Stimulated activated naive CD8-positive, alpha-beta T cell treated with anti-CD3 and anti-CD28 coated beads, Interleukin-15, Interleukin-2, amounts not matched to agents 100 U/mL and 50 U/mL, for 24 hours (primary cell): ENCODE data around the gene CREG2.
A peak's percentile ranks its signal among the peaks of the same experiment; 100 is the strongest.
"Not testable (repeated sequence)": the region's sequence is repeated elsewhere in the genome, so short reads cannot be mapped to it uniquely, and the experiment has no call there.

Source experiments
- ATAC-seq: fragments of 150-1000 bp; cut with Tn5 transposase; one replicate; pipeline ENCODE4 v1.10.0; 2021
- DNase-seq: peaks from one replicate; pipeline ENCODE4 v3.0.0; 2021

Gene CREG2

GRCh38 chr2:101341901-101342624 is 45.2 kb downstream of the CREG2 start:
- DNase-seq (peak; percentile 82), ATAC-seq (peak; percentile 49)

- DNase-seq (peak; percentile 59), ATAC-seq (no peak)
Measured at GRCh38 chr2:101341421-101341820, 45.9 kb downstream of the CREG2 start.

- DNase-seq (no peak), ATAC-seq (no peak)
Measured at GRCh38 chr2:101340141-101340551, 47.2 kb downstream of the CREG2 start.

GRCh38 chr2:101339266-101339880 is 47.9 kb downstream of the CREG2 start:
- no peak for ATAC-seq

GRCh38 chr2:101337877-101338276 is 49.4 kb downstream of the CREG2 start:
- DNase-seq (no peak), ATAC-seq (no peak)

More at GRCh38 chr2:101339266-101339880, 47.9 kb downstream of the CREG2 start:
- DNase-seq = no peak

GRCh38 chr2:101332885-101333766 is 54.2 kb downstream of the CREG2 start:
- DNase-seq = no peak
- peak; percentile 39 for ATAC-seq

- no peak for DNase-seq
- ATAC-seq = no peak
Measured at GRCh38 chr2:101331202-101331601, 56.1 kb downstream of the CREG2 start.

- ATAC-seq (peak; percentile 47), DNase-seq (peak; percentile 60)
Measured at GRCh38 chr2:101330253-101330933, 56.9 kb downstream of the CREG2 start.

- ATAC-seq = no peak
- DNase-seq = no peak
Measured at GRCh38 chr2:101329026-101329425, 58.3 kb downstream of the CREG2 start.

GRCh38 chr2:101328474-101329007 is 58.8 kb downstream of the CREG2 start:
- no peak for DNase-seq

GRCh38 chr2:101327863-101328394 is 59.4 kb downstream of the CREG2 start:
- no peak for ATAC-seq

More at GRCh38 chr2:101328474-101329007, 58.8 kb downstream of the CREG2 start:
- peak; percentile 79 for ATAC-seq

GRCh38 chr2:101325425-101325824 is 61.9 kb downstream of the CREG2 start:
- ATAC-seq (no peak), DNase-seq (no peak)

More at GRCh38 chr2:101327863-101328394, 59.4 kb downstream of the CREG2 start:
- no peak for DNase-seq

- ATAC-seq = not testable (repeated sequence)
Measured at GRCh38 chr2:101316568-101316967, 70.7 kb downstream of the CREG2 start.

GRCh38 chr2:101311696-101312017 is 75.6 kb downstream of the CREG2 start:
- ATAC-seq = no peak

More at GRCh38 chr2:101316568-101316967, 70.7 kb downstream of the CREG2 start:
- not testable (repeated sequence) for DNase-seq

GRCh38 chr2:101310834-101311695 is 76.2 kb downstream of the CREG2 start:
- ATAC-seq = no peak
- DNase-seq = no peak

More at GRCh38 chr2:101311696-101312017, 75.6 kb downstream of the CREG2 start:
- DNase-seq = no peak

GRCh38 chr2:101310090-101310833 is 77.0 kb downstream of the CREG2 start:
- ATAC-seq = no peak
- no peak for DNase-seq

GRCh38 chr2:101308432-101309210 is 78.7 kb downstream of the CREG2 start, which contains the start of gene RNF149:
RNF149 (minus strand) TSS chr2:101308701; CDS start chr2:101308588, 113 bp downstream.
- DNase-seq (peak; percentile 96), ATAC-seq (peak; percentile 73)

- DNase-seq (peak; percentile 47), ATAC-seq (no peak)
Measured at GRCh38 chr2:101307950-101308431, 79.3 kb downstream of the CREG2 start.

- peak; percentile 36 for DNase-seq
- ATAC-seq = peak; percentile 10
Measured at GRCh38 chr2:101307503-101307902, 79.8 kb downstream of the CREG2 start.
